ENCODE measurements around the gene SNAPIN.

SNAPIN gene, protein sequence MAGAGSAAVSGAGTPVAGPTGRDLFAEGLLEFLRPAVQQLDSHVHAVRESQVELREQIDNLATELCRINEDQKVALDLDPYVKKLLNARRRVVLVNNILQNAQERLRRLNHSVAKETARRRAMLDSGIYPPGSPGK

DNA sequence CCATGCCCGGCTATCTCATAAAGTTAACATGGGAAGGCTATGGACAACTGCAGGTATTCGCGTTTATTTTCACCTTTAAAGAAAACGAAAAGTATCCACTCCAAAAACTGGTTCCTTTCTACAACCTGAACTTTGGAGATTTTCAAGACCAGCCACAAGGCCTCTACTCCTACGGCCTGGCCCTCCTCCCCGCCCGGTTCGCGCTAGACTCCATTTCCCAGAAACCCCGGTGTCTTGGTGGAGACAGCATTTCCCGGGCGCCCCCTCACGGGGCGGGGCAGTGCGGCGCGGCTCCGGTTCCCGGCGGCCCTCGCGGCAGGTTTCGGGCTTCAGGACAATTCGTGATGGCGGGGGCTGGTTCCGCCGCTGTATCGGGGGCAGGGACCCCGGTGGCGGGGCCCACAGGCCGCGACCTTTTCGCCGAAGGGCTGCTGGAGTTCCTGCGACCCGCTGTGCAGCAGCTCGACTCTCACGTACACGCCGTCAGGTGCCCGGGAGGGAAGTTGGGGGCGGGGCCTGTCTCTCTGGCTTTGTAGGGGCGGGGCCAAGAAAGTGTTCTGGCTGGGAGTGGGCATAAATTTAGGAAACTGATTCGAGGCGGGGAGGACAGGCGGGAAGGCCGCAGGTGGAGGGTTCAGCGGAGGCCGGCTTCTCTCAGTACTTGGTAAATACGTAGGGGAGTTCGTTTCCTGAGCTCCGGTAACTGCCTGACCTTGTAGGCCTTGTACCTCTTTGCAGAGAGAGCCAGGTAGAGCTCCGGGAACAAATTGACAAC is at the start of gene SNAPIN:
SNAPIN (plus strand) TSS at position 304 of the 775 bp plus-strand sequence; CDS start at position 345, 41 bp downstream.
- no peak for TF ChIP-seq EZH2phosphoT487 (IDR thresholded peaks at IDR 0.05; ENCODE audit: borderline replicate concordance, low read length)
- TF ChIP-seq, protein P1, sequence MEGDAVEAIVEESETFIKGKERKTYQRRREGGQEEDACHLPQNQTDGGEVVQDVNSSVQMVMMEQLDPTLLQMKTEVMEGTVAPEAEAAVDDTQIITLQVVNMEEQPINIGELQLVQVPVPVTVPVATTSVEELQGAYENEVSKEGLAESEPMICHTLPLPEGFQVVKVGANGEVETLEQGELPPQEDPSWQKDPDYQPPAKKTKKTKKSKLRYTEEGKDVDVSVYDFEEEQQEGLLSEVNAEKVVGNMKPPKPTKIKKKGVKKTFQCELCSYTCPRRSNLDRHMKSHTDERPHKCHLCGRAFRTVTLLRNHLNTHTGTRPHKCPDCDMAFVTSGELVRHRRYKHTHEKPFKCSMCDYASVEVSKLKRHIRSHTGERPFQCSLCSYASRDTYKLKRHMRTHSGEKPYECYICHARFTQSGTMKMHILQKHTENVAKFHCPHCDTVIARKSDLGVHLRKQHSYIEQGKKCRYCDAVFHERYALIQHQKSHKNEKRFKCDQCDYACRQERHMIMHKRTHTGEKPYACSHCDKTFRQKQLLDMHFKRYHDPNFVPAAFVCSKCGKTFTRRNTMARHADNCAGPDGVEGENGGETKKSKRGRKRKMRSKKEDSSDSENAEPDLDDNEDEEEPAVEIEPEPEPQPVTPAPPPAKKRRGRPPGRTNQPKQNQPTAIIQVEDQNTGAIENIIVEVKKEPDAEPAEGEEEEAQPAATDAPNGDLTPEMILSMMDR (IDR thresholded peaks at IDR 0.05; ENCODE audit: low read depth, low read length, poor library complexity, severe bottlenecking), result no peak
- Histone ChIP-seq H3K36me3 (ENCODE audit: control insufficient read depth, low read length) (peaks cover 32% of the 10 kb centered on the region), H3K9me3 (ENCODE audit: control insufficient read depth, insufficient read depth, low read length) (no peaks in the 10 kb centered on the region), H3K27me3 (ENCODE audit: control insufficient read depth, low read length) (no peaks in the 10 kb centered on the region), H3K4me2 (ENCODE audit: low read length) (peak within 1 kb of the TSS; percentile 76), H3F3A (ENCODE audit: control insufficient read depth, insufficient read depth) (peaks cover 39% of the 10 kb centered on the region), H3K4me1 (ENCODE audit: control insufficient read depth, low read length) (peaks cover 17% of the 10 kb centered on the region), H3K27ac (ENCODE audit: low read depth, low read length) (peak within 1 kb of the TSS; percentile 64), H3K4me3 (ENCODE audit: low read length) (peak within 1 kb of the TSS; percentile 89), H3K79me2 (ENCODE audit: control insufficient read depth, low read length) (peaks cover 14% of the 10 kb centered on the region), H3K9me2 (replicated peaks; ENCODE audit: control insufficient read depth, low read length) (no peaks in the 10 kb centered on the region), H4K20me1 (ENCODE audit: control insufficient read depth, insufficient read depth, low read depth, low read length) (no peaks in the 10 kb centered on the region)

DNA sequence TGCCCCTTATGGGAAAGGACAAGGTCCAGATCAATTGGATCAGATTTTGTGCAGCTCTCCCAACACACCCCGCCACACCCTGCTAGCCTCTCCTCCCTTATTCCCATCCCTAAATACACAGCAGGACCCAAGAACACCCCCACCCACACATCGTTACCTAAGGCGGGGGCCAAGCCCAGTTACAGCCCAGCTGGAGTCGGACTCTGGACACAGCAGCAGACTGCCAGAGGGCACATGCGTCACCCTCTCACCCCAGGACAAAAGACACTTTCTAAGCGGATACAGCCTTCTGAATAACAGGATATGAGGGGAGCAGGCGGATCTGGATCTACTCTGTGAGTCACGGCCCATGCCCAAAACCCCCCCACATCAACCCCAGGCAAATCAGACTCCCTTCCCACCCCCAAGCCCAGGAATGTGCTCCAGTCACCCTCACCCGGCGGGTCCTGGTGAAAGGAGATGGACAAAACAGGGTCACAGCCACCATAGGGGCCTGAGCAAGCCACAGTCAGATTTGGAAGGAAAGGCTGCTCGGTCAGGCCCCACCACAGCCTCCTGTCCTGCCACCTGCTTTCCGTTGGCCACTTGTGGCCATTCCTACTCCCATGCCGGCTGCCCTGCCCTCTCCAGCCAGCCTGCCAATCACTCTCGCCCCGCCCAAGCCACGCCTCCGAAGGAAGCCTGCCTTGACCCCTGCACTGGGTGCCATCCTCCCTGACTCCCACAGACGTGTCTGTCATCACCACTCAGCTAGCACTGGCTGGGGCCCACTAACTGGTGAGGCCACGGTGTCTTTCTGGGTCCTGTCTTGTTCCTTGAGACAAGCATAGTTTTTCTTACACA is 49.5 kb upstream of the SNAPIN start:
- no peak overlapping the region for H3K4me3 ChIP-seq (ENCODE audit: low read length)

DNA sequence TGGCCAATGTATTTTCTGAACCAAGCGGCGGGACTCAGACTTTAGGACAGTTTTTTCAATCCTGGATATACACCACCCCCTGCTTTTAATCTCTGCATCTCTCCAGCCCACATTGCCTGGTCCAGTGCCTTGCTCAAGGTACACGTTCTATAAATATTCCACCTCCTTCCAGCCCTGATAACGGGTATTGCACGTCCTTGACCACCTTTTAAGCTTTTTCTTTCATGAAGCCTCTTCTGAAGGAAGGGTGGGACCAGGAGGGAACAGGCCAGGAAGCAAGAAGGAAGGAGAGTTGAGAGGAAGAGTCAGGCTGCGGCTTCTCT is 49.0 kb upstream of the SNAPIN start:
- Histone ChIP-seq H3K79me2 (ENCODE audit: control insufficient read depth, low read length) (no peaks in the 10 kb centered on the region), H3K9me3 (ENCODE audit: control insufficient read depth, insufficient read depth, low read length) (no peaks in the 10 kb centered on the region), H3K4me1 (ENCODE audit: control insufficient read depth, low read length) (no peaks in the 10 kb centered on the region), H3K27me3 (ENCODE audit: control insufficient read depth, low read length) (no peaks in the 10 kb centered on the region), H3K4me3 (ENCODE audit: low read length) (no peak overlapping the region), H3F3A (ENCODE audit: control insufficient read depth, insufficient read depth) (no peaks in the 10 kb centered on the region), H3K36me3 (ENCODE audit: control insufficient read depth, low read length) (no peaks in the 10 kb centered on the region), H3K9me2 (replicated peaks; ENCODE audit: control insufficient read depth, low read length) (no peaks in the 10 kb centered on the region), H3K27ac (ENCODE audit: low read depth, low read length) (no peak overlapping the region), H3K4me2 (ENCODE audit: low read length) (no peak overlapping the region), H4K20me1 (ENCODE audit: control insufficient read depth, insufficient read depth, low read depth, low read length) (no peaks in the 10 kb centered on the region)
- TF ChIP-seq EZH2phosphoT487 (IDR thresholded peaks at IDR 0.05; ENCODE audit: borderline replicate concordance, low read length), result no peak
- TF ChIP-seq, protein P1 (IDR thresholded peaks at IDR 0.05; ENCODE audit: low read depth, low read length, poor library complexity, severe bottlenecking), result no peak

More for the DNA sequence above, 49.5 kb upstream of the SNAPIN start:
- Histone ChIP-seq H3F3A (ENCODE audit: control insufficient read depth, insufficient read depth) (no peaks in the 10 kb centered on the region), H3K27ac (ENCODE audit: low read depth, low read length) (no peak overlapping the region), H4K20me1 (ENCODE audit: control insufficient read depth, insufficient read depth, low read depth, low read length) (no peaks in the 10 kb centered on the region), H3K4me1 (ENCODE audit: control insufficient read depth, low read length) (peaks cover 4% of the 10 kb centered on the region; the same call in 1 of the 2 replicates), H3K9me3 (ENCODE audit: control insufficient read depth, insufficient read depth, low read length) (no peaks in the 10 kb centered on the region), H3K36me3 (ENCODE audit: control insufficient read depth, low read length) (no peaks in the 10 kb centered on the region), H3K4me2 (ENCODE audit: low read length) (no peak overlapping the region), H3K79me2 (ENCODE audit: control insufficient read depth, low read length) (no peaks in the 10 kb centered on the region), H3K9me2 (replicated peaks; ENCODE audit: control insufficient read depth, low read length) (no peaks in the 10 kb centered on the region), H3K27me3 (ENCODE audit: control insufficient read depth, low read length) (no peaks in the 10 kb centered on the region)
- TF ChIP-seq, protein P1 (IDR thresholded peaks at IDR 0.05; ENCODE audit: low read depth, low read length, poor library complexity, severe bottlenecking), result no peak
- TF ChIP-seq EZH2phosphoT487 (IDR thresholded peaks at IDR 0.05; ENCODE audit: borderline replicate concordance, low read length), result no peak

Data from DOHH2 (cell line).